GM12892 (cell line): Measurements from ENCODE around the gene GAK. TPM values are rescaled to one million over a fixed set of nuclear protein-coding genes. Genes with fewer than 3 reads are reported as not detected.
"Not testable (repeated sequence)": the region's sequence is repeated elsewhere in the genome, so short reads cannot be mapped to it uniquely, and the experiment has no call there.

Source experiments
- DNase-seq: peaks from one replicate; pipeline ENCODE4 v3.0.0; 2011; ENCODE audit not compliant: insufficient read length
- FAIRE-seq: peaks from 2 replicates; lab custom pipeline; 2011; peaks lifted over from hg19 to GRCh38; lab: Jason Lieb, UNC
- POLR2A ChIP-seq: IDR thresholded peaks from 2 replicates; pipeline ENCODE4 v1.6.1; 2011; ENCODE audit warnings: low read depth, low read length, control low read depth
- POLR2AphosphoS5 ChIP-seq: IDR thresholded peaks from 2 replicates; pipeline ENCODE4 v1.6.1; 2011; ENCODE audit warnings: low read depth, low read length, control low read depth
- TAF1 ChIP-seq: IDR thresholded peaks from 2 replicates; pipeline ENCODE4 v1.6.1; 2011; ENCODE audit warnings: low read depth, mild to moderate bottlenecking, control low read depth, low read length, borderline replicate concordance
- polyA plus RNA-seq: library from polyadenylated mRNA; unstranded; fragments of >200 nt; gene quantifications from one replicate; pipeline ENCODE4 v1.2.1, GENCODE V29; 2012; ENCODE audit warnings: missing spikeins, inconsistent platforms; ENCODE audit not compliant: missing spikeins

The GAK gene
- 35.2 TPM for polyA plus RNA-seq

- FAIRE-seq, result peak; percentile 99
- DNase-seq, result peak; percentile 97
- TF ChIP-seq POLR2AphosphoS5 (peak; percentile 84), TAF1 (peak; percentile 23; the same call in 1 of the 2 replicates), POLR2A (peak; percentile 93; the same call in 1 of the 2 replicates)
Observed at GRCh38 chr4:931960-932712, at the start of gene GAK, which contains the start of gene TMEM175. TSS of gene GAK (minus strand) at chr4:932316. CDS start at chr4:932187, 129 bp downstream. TSS of gene TMEM175 (plus strand) at chr4:932460. CDS start at chr4:947740, 15,280 bp downstream.

GRCh38 chr4:978957-979701 is 47.0 kb upstream of the GAK start:
- no peak for FAIRE-seq
- no peak for TF ChIP-seq POLR2A
- TF ChIP-seq TAF1, result no peak
- TF ChIP-seq POLR2AphosphoS5, result no peak
- DNase-seq, result no peak

DNA sequence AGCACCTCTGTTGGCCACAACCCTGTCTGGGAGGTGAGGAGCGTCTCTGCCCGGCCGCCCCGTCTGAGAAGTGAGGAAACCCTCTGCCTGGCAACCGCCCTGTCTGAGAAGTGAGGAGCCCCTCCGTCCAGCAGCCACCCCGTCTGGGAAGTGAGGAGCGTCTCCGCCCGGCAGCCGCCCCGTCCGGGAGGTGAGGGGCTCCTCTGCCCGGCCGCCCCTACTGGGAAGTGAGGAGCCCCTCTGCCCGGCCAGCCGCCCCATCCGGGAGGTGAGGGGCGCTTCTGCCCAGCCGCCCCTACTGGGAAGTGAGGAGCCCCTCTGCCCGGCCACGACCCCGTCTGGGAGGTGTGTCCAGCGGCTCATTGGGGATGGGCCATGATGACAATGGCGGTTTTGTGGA is 43.9 kb upstream of the GAK start:
- FAIRE-seq, DNase-seq: not testable (repeated sequence)

- no peak for DNase-seq
- FAIRE-seq, result no peak
- TF ChIP-seq POLR2AphosphoS5 (no peak), POLR2A (no peak), TAF1 (no peak)
Observed at GRCh38 chr4:974668-975067, 42.6 kb upstream of the GAK start.

GRCh38 chr4:973431-974397 is 41.6 kb upstream of the GAK start, which contains the start of gene DGKQ:
TSS of gene DGKQ (minus strand) at chr4:973569. CDS start at chr4:973482, 87 bp downstream.
- peak; percentile 54 for FAIRE-seq
- no peak for TF ChIP-seq POLR2A
- no peak for TF ChIP-seq POLR2AphosphoS5
- no peak for TF ChIP-seq TAF1
- DNase-seq, result peak; percentile 97

- no peak for FAIRE-seq
- TF ChIP-seq POLR2AphosphoS5 (no peak), TAF1 (no peak), POLR2A (no peak)
Observed at GRCh38 chr4:972651-973424, 40.7 kb upstream of the GAK start.

GRCh38 chr4:971666-972500 is 39.8 kb upstream of the GAK start:
- no peak for TF ChIP-seq POLR2A
- no peak for TF ChIP-seq POLR2AphosphoS5
- TF ChIP-seq TAF1, result no peak
- DNase-seq (no peak), FAIRE-seq (no peak)

More at GRCh38 chr4:972651-973424, 40.7 kb upstream of the GAK start:
- DNase-seq, result peak; percentile 66

GRCh38 chr4:970854-971520 is 38.9 kb upstream of the GAK start:
- DNase-seq, result no peak
- TF ChIP-seq POLR2AphosphoS5 (no peak), POLR2A (no peak), TAF1 (no peak)
- no peak for FAIRE-seq

DNA sequence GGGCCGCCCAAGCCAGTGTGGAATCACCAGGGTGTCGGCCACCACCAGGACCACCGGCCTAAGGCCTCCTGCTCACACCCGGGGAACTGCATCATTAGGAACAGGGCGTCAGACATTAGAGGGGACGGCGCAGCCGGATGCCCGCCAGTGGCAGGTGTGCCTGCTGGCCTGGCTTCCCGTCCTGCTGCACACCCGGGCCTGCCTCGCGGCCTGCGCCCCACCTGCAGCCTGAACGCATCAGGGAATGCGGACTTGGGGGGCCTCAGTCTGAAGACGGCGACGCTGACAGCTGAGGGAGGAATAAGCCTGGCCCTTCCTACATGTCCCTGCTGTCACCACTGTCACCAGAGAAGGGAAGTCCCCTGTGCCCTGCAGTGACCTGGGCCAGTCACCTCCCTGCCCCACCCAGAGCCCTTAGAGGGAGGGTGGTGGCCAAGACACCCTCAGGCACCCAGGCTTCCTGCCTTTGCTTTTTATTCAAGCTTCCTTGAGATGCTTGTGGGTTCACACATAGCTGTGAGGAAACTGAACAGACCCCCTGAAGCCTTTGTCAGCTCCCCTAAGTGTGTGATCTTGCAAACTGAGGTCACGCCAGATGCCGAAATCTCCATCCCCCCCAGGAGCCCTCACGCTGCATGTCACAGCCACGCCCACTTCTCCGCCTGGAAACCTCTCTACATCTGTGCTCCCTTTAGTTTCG is 38.1 kb upstream of the GAK start:
- TF ChIP-seq POLR2AphosphoS5 (no peak), TAF1 (no peak), POLR2A (no peak)
- no peak for DNase-seq
- FAIRE-seq, result no peak
